ENCODE results near the gene RBM39. TPM values are rescaled to one million over a fixed set of nuclear protein-coding genes. Genes with fewer than 3 reads are reported as not detected.

Gene RBM39
- total RNA-seq, 4 donors from 2014 or later, result 320 to 423 (median 379) TPM

GRCh38 chr20:35709259-35709658 lies 32.8 kb downstream of the RBM39 start:
- TF ChIP-seq CTCF (IDR thresholded peaks at IDR 0.05; ENCODE audit: low read depth), result no peak

GRCh38 chr20:35708502-35708901 lies 33.6 kb downstream of the RBM39 start:
- TF ChIP-seq CTCF (IDR thresholded peaks at IDR 0.05; ENCODE audit: low read depth), result no peak

- TF ChIP-seq CTCF (IDR thresholded peaks at IDR 0.05; ENCODE audit: low read depth), result no peak
Observed at GRCh38 chr20:35704514-35705261, 37.4 kb downstream of the RBM39 start.

GRCh38 chr20:35702824-35703695 lies 39.0 kb downstream of the RBM39 start:
- TF ChIP-seq CTCF (IDR thresholded peaks at IDR 0.05; ENCODE audit: low read depth), result no peak

GRCh38 chr20:35702051-35702823 lies 39.8 kb downstream of the RBM39 start:
- TF ChIP-seq CTCF (IDR thresholded peaks at IDR 0.05; ENCODE audit: low read depth), result no peak

- no peak for TF ChIP-seq CTCF (IDR thresholded peaks at IDR 0.05; ENCODE audit: low read depth)
Observed at GRCh38 chr20:35700625-35701148, 41.4 kb downstream of the RBM39 start.
